SU-DHL-6 (cell line): ENCODE results near the gene MPV17L.

Experiments
- CTCF ChIP-seq: fragments of 200-600 bp; sonication (generic); IDR thresholded peaks from one replicate; pipeline ENCODE4 v1.5.1; 2017; ENCODE audit warnings: antibody characterized with exemption, mild to moderate bottlenecking, low read length, moderate library complexity; ENCODE audit not compliant: insufficient read depth, poor library complexity, severe bottlenecking
- EZH2phosphoT487 ChIP-seq: fragments of 200-600 bp; sonication (generic), shearing (Covaris generic); conservative IDR thresholded peaks from 2 replicates; pipeline ENCODE4 v1.6.1; 2018; ENCODE audit warnings: mild to moderate bottlenecking, antibody characterized with exemption, low read length, moderate library complexity, mixed read lengths

GRCh38 chr16:15435216-15435864 lies 39.8 kb downstream of the MPV17L start:
- no peak for TF ChIP-seq CTCF
- TF ChIP-seq EZH2phosphoT487: no peak
